ENCODE results near the gene WDR62.
"Not testable (repeated sequence)": the region's sequence is repeated elsewhere in the genome, so short reads cannot be mapped to it uniquely, and the experiment has no call there.

WDR62 gene

DNA sequence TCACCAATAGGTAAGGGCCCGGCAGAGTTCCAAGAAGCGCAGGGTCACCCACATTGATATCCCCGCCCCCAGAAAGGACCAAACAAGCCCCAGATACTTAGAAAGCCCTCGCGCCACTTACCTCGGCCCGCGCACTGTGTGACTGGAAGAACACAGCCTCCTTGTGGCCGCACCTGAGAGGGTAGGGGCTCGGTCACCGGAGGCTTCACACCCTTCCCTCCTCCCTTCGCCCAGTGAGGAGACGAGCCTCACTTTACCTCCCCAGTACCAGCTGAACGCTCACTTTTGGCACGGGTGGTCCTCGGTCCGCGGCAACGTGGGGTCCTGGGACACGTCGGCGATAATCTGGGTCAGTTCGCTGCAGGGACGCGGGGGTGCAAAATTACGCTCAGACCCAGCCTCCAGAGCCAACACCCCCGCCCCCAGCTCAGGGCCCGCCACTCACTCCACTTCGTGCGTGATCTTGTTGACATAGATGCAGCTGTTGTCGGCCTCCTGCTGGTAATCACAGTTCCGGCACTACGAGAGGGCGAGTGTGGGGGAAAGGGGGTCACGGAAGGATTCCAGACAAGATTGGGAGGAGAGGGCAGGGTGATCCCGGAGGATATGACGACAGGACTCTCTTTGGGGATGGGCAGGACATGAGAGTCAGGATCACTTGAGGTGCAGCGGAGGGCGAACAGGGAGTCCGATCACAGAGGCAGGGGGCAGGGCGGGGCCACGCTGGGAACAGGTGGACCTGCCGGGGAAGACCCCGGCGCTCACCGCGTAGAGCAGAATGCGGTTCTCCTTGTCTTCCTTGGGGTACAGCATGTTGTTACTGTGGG lies 59.4 kb downstream of the WDR62 start:
- DNase-seq: no peak

DNA sequence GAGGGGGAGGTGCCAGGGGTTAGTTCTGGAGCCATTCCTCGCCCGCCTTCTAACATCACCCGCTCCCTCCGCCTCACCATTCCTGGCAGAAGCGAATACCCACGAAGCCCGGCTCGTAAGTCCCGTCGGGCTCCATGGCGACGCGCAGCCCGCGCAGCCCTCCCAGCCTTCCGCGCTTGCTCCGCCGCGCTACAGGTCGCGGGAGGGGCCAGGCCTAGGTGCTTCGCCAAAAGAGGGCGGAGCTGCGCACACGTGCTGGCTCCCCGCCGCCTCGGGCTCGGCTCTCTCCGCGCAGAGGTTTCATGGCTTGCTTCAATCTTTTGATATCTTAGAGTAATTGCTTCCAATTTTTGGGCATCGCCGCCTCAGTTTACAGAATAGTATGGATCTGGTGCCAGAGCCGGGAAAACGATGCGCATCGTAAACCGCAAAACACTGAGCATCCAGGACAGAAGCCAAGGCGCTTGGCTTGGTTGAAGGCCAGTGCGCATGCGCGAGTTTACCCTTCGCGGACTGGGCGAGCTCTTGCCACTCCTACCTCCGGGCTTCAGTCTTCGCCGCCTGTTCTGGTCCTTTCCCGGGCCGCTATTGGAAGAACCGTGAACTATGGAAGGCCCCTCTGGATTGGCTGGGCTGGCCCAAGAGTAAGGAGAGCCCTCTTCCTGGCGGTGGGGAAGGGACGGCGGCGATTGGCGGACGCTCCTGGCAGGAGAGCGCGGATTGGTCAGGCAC lies 60.2 kb downstream of the WDR62 start, which contains the start of gene POLR2I:
Gene POLR2I, minus strand, starts transcription at position 155 of the 732 bp plus-strand sequence. Its CDS starts 19 bp downstream, at position 136.
- DNase-seq: peak; percentile 98

DNA sequence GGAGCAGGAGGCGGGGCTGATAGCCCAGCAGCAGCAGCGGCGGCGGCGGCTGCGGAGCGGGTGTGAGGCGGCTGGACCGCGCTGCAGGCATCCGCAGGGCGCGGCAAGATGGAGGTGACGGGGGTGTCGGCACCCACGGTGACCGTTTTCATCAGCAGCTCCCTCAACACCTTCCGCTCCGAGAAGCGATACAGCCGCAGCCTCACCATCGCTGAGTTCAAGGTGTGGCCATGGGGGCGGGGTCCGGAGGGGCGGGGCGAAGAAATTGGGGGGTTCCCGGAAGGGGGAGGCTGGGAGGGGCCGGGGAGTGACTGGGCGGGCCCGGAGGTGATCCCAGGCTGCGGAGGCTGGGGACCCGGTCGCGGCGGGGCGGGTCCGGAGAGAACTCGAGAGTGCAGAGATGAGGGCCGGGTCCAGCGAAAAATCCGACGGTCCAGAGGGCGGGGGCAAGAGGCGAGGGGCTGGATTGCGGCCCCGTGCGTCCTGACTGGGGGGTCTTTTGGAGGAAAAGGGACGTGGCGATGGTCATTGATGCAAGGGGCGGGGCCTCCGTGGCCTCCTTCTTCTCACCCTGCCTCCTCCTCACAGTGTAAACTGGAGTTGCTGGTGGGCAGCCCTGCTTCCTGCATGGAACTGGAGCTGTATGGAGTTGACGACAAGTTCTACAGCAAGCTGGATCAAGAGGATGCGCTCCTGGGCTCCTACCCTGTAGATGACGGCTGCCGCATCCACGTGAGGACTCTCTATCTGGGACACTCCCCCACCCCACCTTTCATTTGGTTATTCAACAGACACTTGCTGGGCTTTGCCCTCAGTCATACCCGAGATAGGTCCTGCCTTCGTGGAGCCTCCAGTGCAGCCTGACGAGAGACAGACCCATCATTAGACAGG lies 61.0 kb downstream of the WDR62 start, which contains the start of gene TBCB:
Gene TBCB, plus strand, starts transcription at position 16 of the 891 bp plus-strand sequence. Its CDS starts 93 bp downstream, at position 109.
- DNase-seq: peak; percentile 80

DNA sequence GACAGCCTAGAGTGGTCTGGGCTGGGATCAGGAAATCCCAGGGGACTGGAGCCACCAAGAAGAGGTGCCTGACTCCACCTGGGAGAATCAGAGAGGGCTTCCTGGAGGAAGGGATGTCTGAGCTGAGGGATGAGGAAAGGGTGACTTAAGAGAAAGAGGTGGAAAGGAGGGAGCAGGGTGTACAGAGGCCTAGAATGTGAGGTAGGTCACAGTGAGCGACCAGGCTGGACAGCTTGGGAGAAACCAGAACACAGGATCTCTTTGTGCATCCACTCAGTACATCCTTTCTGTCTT lies 61.6 kb downstream of the WDR62 start:
- DNase-seq: no peak

DNA sequence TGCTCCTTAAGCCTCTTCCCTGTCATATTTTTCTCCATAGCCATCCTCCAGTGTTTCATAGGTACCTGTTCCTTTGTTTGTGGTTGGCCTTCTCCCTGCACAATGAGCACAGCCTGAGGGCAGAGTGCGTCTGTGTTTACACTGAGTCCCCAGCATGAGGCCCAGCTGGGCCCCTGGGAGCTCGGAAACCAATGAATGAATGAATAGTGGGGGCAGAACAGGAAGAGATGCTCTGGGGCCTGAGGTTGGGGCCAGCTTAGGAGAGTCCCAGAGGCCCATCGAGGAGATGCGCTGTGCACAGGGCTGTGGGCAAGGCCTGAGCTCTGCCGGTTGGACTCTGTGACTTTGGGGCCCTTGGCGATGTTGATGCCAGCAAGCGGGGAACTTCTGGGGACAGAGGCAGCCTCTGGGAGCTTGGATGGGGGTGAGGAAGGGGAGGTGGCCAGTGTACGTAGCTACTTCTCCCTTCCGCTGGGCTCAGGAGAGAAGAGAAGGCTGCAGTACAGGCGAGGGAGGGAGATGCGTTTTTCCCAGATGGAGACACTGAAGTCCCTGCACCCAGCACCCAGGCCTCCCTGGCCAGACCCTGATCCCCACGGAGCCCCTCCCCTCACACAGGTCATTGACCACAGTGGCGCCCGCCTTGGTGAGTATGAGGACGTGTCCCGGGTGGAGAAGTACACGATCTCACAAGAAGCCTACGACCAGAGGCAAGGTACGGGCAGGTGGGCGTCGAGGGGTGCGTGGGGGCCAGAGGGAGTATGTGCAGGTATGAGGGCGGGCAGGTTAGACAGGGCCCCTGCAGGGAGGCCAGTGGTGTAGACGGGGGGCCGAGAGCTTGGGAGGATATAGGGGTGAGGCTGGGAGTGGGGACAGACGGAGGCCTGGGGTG lies 65.6 kb downstream of the WDR62 start:
- DNase-seq: no peak

DNA sequence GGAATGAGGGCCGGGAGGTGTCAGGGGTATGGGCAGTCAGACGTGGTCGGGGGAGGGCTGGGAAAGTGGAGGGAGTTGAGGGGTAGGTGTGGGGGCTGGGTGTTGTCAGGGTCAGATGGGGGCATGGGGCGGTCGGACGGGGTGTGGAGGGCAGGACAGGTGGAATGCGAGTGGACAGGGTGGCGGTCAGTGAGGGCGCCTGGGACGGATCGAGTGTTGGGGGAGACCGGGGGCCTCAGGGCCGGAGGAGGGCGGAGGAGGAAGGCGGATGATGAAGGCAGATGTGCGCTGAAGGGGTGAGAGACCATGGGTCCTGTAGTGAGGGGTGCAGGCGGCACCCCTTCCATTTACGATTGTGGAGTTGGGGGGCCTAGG lies 66.3 kb downstream of the WDR62 start:
- DNase-seq: no peak

DNA sequence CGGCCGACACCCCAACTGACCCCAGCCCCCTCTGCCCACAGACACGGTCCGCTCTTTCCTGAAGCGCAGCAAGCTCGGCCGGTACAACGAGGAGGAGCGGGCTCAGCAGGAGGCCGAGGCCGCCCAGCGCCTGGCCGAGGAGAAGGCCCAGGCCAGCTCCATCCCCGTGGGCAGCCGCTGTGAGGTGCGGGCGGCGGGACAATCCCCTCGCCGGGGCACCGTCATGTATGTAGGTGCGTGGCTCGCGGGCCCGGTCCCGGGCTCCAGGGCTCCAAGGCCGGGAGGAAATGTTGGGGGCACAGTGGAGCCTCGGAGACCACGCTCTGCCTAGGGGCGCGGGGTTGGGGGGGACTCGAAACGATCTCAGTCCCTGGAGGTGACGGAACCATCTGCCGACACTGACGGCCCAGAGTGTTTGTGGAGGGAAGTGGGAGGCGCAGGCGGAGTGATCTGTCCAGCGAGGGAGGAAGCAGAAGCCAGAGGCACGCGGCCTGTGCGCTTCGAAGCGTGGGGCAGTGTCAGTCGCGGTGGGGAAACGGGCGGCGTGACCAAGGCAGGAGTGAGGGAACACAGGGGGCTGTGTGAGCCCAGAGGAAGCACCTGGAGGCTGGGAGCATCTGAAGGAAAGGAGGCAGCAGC lies 66.9 kb downstream of the WDR62 start:
- DNase-seq: no peak

DNA sequence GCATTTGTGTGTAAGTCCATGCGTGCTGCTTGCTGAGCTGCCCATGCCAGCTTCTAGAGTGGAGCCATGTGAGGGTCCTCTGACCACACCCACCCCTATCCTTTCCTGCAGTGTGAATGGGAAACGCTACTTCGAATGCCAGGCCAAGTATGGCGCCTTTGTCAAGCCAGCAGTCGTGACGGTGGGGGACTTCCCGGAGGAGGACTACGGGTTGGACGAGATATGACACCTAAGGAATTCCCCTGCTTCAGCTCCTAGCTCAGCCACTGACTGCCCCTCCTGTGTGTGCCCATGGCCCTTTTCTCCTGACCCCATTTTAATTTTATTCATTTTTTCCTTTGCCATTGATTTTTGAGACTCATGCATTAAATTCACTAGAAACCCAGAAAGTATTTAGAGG lies 70.9 kb downstream of the WDR62 start:
- DNase-seq: no peak

DNA sequence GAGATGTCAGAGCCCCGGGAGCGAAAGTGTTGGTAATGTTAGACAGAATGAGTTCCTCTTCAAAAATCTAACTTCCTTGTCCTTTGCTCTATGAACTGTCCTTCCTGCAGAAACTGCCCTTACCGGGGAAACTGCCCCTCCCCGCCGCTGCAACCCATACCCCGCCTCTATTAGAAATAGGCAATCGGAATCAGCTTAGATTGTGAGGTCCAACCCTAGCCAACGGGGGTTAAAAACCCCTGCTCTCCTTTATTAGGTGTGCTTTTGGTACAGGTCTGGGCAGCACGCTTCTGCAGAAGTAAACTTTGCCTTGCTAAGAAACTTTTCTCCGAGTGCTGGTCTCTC lies 73.7 kb downstream of the WDR62 start:
- no peak for DNase-seq

DNA sequence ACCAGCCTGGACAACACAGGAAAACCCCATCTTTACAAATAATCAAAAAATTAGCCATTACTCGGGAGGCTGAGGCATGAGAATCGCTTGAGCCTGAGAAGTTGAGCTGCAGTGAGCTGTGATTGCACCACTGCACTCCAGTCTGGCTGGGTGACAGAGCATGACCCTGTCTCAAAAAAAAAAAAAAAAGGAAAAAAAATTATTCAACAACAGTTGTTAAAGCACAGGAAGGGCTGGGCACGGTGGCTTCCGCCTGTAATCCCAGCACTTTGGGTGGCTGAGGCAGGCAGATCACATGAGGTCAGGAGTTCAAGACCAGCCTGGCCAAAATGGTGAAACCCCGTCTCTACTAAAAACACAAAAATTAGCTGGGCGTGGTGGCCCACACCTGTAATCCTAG lies 76.5 kb downstream of the WDR62 start:
- DNase-seq: not testable (repeated sequence)

DNA sequence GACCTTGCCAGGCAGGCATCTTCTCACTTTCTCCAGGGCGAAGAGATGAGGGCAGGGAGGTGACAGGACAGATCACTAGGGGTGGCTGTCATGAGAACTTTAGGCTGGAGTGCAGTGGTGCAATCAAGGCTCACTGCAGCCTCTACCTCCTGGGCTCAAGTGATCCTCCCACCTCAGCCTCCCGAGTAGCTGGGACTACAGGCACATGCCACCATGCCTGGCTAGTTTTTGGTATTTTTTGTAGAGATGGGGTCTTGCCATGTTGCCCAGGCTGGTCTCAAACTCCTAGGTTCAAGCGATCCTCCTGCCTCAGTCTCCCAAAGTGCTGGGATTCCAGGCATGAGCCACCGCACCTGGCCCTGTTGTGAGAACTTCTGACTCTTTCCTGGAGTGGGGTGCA lies 80.2 kb downstream of the WDR62 start:
- not testable (repeated sequence) for DNase-seq

DNA sequence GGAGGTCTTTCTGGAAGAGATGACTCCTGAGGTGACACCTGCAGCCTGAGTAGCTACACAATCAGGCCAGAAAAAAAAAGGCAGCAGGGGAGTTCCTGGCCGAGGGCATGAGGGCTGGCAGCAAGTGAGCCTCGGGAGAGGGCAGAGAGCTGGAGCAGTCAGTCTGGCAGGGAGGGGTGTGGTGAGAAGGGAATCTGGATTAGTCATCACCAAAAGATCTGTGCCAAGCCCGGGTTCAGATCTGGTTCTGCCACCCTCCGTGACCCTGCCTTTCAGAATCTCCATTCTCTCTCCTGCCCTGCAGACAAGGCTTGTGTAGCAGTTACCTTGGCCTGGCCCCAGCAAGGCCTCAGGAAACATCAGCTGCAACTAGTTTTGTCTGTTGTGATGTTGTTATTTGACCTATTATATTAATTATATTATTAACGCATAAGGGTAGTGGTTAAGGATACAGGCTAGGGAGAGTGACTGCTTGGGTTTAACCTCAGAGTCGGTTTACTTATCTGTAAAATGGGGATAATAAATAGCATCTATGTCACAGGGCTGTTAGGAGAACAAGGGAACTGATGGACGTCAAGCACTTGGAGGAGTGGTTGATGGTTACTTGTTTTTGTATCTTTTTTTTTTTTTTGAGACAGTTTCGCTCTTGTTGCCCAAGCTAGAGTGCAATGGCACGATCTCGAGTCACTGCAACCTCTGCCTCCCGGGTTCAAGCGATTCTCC lies 82.4 kb downstream of the WDR62 start:
- DNase-seq: no peak

DNA sequence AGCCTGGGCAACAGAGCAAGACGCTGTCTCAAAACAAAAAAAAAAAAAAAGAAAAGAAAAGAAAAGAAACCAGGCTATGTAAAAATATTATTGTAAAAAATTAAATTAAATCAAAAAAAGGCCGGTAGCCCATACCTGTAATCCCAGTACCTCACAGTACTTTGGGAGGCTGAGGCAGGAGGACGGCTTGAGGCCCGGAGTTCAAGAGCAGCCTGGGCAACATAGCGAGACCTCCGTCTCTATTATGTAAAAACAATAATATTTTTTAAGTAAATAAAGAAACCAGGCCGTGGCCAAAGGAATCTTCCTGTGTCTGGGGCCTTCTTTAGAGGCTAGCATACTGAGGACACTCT lies 84.4 kb downstream of the WDR62 start:
- DNase-seq: no peak

DNA sequence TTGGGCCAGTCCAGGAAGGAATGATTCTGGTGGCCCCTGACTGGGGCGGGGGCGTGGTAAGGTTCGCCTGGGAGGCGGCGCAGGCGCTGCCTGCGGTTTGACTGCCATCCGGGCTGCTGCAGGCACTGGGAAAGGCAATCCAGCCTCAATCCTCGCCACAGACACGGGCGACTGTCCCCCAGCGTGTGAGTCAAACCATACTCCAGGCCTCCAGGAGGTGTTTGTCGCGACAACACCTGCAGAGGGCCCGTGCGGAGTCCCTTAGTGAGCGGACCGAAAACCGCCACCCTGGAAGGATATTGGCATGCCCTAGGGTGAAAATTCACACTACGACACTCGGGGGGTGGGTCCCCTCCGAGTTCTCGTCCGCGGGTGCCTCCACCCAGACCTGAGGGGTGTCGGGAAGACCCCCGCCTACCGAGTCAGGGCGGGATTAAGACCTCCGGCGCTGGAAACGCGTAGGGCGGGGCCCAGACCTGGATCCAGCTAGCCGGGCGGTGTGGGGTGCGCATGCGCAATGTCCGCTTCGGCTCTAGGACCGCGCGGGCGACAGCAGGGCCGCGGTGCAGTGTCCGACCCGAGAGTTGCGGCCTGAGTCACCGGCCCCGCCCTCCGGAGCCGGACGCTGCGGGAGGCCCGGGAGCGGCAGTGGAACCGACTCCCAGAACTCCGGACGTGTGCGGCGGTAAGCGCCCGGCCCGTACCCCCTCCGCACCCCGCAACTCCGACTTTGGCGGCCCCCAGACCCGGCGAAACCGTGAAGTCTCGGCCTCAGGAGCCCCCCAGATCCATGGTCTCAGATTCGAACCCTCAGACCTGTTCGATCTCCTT lies 85.0 kb downstream of the WDR62 start, which contains the start of gene CAPNS1:
Gene CAPNS1, plus strand, starts transcription at position 594 of the 831 bp plus-strand sequence. CDS start 946 bp downstream, outside the sequence.
- peak; percentile 86 for DNase-seq

DNA sequence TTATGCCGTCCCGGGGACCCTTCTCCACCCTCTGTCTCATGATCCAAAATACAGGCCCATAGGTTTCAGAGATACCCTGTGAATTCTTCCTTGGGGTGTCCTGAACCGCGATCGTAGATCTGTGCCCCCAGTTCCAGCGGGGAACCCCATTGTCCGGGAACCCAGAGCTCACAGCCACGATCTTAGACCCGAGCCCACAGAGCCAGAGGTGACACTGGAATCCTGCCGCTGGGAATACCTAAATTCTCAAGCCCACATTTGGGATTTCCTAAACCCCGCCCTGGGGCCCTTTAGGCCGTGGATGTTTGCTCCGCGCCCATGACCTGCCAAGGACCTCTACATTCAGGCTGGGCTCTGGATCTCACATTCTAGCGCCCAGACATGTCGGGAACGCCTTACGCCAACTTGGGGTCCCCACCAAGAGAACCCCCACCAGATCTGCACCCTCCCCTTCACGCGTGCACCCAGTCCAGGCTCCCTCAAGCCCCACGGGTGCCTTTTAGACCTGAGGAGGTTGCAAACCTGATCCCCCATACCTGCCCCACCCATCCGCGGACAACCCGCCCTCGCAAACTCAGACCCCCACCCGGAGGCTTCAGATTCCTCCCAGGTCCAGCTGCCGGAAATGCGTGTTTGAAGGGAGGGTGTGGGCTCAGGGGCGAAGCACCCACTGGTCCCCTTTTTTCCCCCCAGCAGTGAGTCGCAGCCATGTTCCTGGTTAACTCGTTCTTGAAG lies 85.8 kb downstream of the WDR62 start:
- peak; percentile 11 for DNase-seq

DNA sequence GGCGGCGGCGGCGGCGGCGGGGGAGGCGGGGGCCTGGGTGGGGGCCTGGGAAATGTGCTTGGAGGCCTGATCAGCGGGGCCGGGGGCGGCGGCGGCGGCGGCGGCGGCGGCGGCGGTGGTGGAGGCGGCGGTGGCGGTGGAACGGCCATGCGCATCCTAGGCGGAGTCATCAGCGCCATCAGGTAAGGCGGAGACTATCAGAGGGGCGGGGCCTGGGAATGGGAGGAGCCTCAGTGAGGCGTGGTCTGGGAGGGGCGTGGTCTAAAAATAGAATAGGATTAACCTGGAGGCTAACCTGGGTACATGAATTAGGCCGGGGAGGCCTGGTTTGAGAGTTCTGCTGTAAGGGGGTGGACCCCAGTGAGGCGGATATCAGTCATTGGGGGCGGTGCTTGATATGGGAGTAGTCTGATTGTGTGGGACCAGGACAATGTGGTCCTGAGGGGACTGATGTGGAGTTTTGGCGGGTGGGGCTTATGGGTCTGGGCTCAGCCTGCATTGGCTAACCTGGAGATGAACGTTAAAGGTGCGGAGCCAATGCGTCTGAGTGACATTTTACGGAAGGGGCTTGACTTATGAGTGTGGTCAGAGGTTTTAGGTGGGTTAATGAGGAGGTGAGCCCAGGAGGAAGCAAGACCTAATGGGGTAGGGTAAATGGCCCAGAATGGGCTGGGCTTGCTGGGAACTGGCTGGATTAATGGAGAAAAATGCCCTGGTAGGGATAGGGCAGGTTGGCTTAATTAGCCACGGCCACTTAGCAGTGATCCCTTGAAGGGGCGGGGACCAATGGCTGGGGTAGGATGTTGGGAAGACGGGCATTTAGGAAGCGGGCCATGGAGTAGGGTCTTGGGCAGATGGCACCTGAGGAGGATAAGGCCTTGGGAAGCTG lies 86.6 kb downstream of the WDR62 start:
- DNase-seq: peak; percentile 86

DNA sequence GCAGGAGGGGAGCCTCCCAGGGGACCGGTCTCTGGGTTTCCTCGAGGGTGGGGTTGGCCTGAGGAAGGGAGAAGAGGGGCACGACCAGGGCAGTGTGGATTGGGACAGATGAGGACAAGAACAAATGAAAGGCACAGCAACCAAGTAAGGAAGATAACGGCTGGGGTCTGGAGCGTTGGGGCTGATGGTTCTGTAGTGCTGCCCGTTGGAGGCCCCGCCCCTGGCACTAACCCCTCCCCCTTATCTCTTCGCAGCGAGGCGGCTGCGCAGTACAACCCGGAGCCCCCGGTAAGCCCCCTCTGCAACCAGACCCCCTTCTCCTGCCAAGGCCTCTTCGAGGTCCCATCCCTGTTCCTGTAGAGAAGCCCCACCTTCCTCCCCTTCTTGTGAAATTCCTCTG lies 87.3 kb downstream of the WDR62 start:
- no peak for DNase-seq

DNA sequence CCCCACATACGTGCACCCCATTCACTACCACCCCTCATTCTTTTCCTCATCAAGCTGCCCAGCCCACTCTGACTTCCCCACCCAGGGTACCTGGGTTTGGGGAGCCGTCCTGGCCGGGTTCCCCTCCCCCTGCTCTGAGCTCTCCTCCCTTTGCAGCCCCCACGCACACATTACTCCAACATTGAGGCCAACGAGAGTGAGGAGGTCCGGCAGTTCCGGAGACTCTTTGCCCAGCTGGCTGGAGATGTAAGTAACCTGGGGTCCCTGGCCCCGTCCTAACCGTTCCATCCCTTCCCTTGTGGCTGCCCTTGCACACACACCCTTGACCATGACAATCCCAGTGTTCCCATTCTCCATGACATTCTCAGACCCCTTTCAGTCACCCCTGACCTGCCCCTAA lies 87.8 kb downstream of the WDR62 start:
- no peak for DNase-seq

Measured in activated CD4-positive, alpha-beta T cell treated with anti-CD3 and anti-CD28 coated beads for 1 hour (primary cell).